Heart right ventricle (tissue), 16 donors: Measurements from ENCODE around the gene MGAT5. TPM values are rescaled to one million over a fixed set of nuclear protein-coding genes. Genes with fewer than 3 reads are reported as not detected.

Source experiments
- ATAC-seq, 8 donors: fragments of 200-7000 bp; cut with Tn5 transposase; one replicate each; pipeline ENCODE4 v1.9.1; 2020; ENCODE audit warnings: mild to moderate bottlenecking in 8 of 8, moderate library complexity in 8 of 8, moderate number of reproducible peaks in 1 of 8
- DNase-seq, 2 donors: peaks; one replicate each; pipeline ENCODE4 v3.0.0-alpha.2; 2020
- H3K27ac ChIP-seq, 10 donors: fragments of 200-600 bp; sonication (generic) in 2 of 10; one replicate each; pipeline versions ENCODE4 v1.5.0 to v1.8.0; 2020 to 2022; ENCODE audit warnings: mild to moderate bottlenecking in 3 of 10
- H3K27me3 ChIP-seq, 7 donors: fragments of 200-600 bp; one replicate each; pipeline ENCODE4 v1.8.0; 2021 to 2022; ENCODE audit warnings: mild to moderate bottlenecking in 2 of 7
- H3K36me3 ChIP-seq, 9 donors: fragments of 200-600 bp; sonication (generic) in 1 of 9; one replicate each; pipeline versions ENCODE4 v1.5.0 to v1.8.0; 2020 to 2022; ENCODE audit warnings: mild to moderate bottlenecking in 2 of 9
- H3K4me1 ChIP-seq, 9 donors: fragments of 200-600 bp; sonication (generic) in 1 of 9; one replicate each; pipeline versions ENCODE4 v1.5.0 to v1.8.0; 2020 to 2022; ENCODE audit warnings: mild to moderate bottlenecking in 4 of 9
- H3K4me3 ChIP-seq, 10 donors: fragments of 200-600 bp; sonication (generic) in 2 of 10; one replicate each; pipeline versions ENCODE4 v1.5.0 to v1.8.0; 2020 to 2022; ENCODE audit warnings: mild to moderate bottlenecking in 7 of 10, moderate library complexity in 2 of 10
- H3K9me3 ChIP-seq, 11 donors: fragments of 200-600 bp in 10 of 11; sonication (generic) in 2 of 11; one replicate each; pipeline versions ENCODE4 v1.5.0 to v1.8.0; 2013 to 2022; ENCODE audit warnings: mild to moderate bottlenecking in 2 of 11, control low read depth in 1 of 11, moderate library complexity in 1 of 11
- WGBS, 2 donors: extraction: QIAGEN DNeasy Blood & Tissue Kit; methylation state at CpG; one replicate each; pipeline ENCODE4 v1.1.7; 2013; ENCODE audit warnings: inconsistent platforms in 1 of 2; 5-methylcytosine and 5-hydroxymethylcytosine counted together
- intact Hi-C, 10 donors: fragments of 100-400 bp; cut with DNase I; formaldehyde crosslinking; loops; one replicate each; pipeline versions ENCODE4 v1.11.1 to v1.14.2; 2022
- polyA plus RNA-seq, 2 donors: library from polyadenylated mRNA; stranded (reverse); fragments of 200-250 nt; gene quantifications; one replicate each; pipeline ENCODE4 v1.2.3, GENCODE V29; 2013
- total RNA-seq, 10 donors: library from RNA; stranded (reverse); fragmentation: NEBNext Ultra II Directional in 3 of 10; extraction: Animal tissue kit (Norgen Biotek cat#: 25700) in 3 of 10; gene quantifications; one replicate each; pipeline versions ENCODE4 v1.2.1 to v1.2.4, GENCODE V29; 2021 to 2023
- TF ChIP-seq, protein P1 (sequence below), 9 donors: fragments of 200-600 bp; sonication (generic) in 2 of 9; IDR thresholded peaks; one replicate each; pipeline versions ENCODE4 v1.5.0 to v1.8.0; 2021 to 2022; ENCODE audit warnings: antibody characterized with exemption in 9 of 9, mild to moderate bottlenecking in 5 of 9, moderate library complexity in 1 of 9
- donor health status: Arrhythmogenic right ventricular cardiomyopathy.
- donor health status: ischemic (EF 13 %, LVEDD 7.1; RV severe dilation, severe dysfunction).
- donor health status: healthy with polysubstance abuse.
- donor health status: DM: no; HTN: yes; CAD: no.
- donor health status: DM: no; HTN: no; CAD: no.
- donor health status: ischemic (EF 25% LVEDD 6.9; RV normal size, moderate dysfunction).
- donor health status: ischemic (EF 25% LVEDD 5.7; RV mildly dilated, moderate dysfunction).
- donor health status: healthy.
- donor health status: DM: yes; HTN: yes; CAD: no.
- donor health status: Ischemic cardiomyopathy.
- donor health status: ischemic (EF 35%, LVEDD 5.7; RV mildly dilated, moderate dysfunction).
- donor health status: nonischemic (EF 11% LVEDD 7.7; RV severe dilation, severe dysfunction).
- donor health status: DM: yes; HTN: yes; CAD: no.
- donor health status: PGD.
- donor health status: ischemic (EF 29% LVEDD 5.4; RV normal size, mild dysfunction).
- donor health status: nonischemic (EF 23%, LVEDD 6.1; RV moderate dilation, normal function).

MGAT5 gene
- total and polyA plus RNA-seq, 12 donors, result 6.4 to 111 (median 92.2) TPM

- TF ChIP-seq, protein P1, sequence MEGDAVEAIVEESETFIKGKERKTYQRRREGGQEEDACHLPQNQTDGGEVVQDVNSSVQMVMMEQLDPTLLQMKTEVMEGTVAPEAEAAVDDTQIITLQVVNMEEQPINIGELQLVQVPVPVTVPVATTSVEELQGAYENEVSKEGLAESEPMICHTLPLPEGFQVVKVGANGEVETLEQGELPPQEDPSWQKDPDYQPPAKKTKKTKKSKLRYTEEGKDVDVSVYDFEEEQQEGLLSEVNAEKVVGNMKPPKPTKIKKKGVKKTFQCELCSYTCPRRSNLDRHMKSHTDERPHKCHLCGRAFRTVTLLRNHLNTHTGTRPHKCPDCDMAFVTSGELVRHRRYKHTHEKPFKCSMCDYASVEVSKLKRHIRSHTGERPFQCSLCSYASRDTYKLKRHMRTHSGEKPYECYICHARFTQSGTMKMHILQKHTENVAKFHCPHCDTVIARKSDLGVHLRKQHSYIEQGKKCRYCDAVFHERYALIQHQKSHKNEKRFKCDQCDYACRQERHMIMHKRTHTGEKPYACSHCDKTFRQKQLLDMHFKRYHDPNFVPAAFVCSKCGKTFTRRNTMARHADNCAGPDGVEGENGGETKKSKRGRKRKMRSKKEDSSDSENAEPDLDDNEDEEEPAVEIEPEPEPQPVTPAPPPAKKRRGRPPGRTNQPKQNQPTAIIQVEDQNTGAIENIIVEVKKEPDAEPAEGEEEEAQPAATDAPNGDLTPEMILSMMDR (IDR thresholded peaks at IDR 0.05), result no peak
- H3K27ac ChIP-seq, result no peak overlapping the region
- no peaks in the 10 kb centered on the region for H3K9me3 ChIP-seq
- no peaks in the 10 kb centered on the region for H3K27me3 ChIP-seq
- 88 to 89% methylated on average over 3 of the region's 3 CpGs for WGBS, 2 donors
- DNase-seq (no peak), ATAC-seq (no peak)
- intact Hi-C loops, result no loop called here
- peaks cover 0 to 38% (median 14%) of the 10 kb centered on the region in 9 donors for H3K4me1 ChIP-seq
- H3K36me3 ChIP-seq, result peaks cover 0 to 72% (median 0%) of the 10 kb centered on the region in 9 donors
- no peak overlapping the region for H3K4me3 ChIP-seq
These were observed 87.6 kb downstream of the MGAT5 start for GRCh38 chr2:134341476-134341875.

DNA sequence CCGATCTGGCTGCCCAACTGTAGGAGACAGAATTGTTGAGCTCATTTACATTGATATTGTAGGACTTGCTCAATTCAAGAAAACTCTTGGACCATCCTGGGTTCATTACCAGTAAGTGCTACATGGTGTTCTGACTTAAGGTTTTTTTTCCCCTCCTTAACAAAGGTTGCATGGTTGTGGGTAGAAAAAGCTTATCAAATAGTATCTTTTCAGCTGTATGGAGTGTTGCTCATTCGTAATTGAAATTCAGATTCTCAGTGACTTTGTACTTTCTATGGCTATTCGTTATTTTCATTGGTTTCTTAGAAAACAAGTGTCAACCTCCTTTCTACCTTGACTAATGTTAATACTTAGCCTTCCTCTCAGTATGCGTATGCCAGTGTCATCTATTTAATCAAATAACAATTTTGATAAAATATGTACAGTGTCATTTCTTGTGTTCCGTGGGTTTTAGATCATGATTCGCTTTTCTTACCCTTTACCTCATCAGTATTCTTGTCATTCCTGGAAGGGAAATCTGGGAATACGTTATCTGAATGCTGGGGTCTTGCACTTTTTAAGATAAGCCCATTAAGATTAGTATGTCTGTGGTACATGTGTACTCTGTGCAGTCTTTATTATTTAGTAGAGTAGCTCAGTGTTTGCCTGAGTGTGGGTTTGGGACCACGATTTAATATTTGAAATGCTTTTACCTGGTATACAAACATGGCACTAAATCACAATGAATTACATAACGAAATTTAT, 91.3 kb downstream of the MGAT5 start:
- Histone ChIP-seq H3K4me3 (no peak overlapping the region), H3K27ac (no peak overlapping the region), H3K36me3 (peaks cover 0 to 70% (median 0%) of the 10 kb centered on the region in 9 donors), H3K27me3 (no peaks in the 10 kb centered on the region), H3K9me3 (no peaks in the 10 kb centered on the region), H3K4me1 (peaks cover 0 to 14% (median 3%) of the 10 kb centered on the region in 9 donors)
- intact Hi-C loops, result no loop called here
- WGBS, 2 donors, result 86 to 90% methylated on average over 9 of the region's 9 CpGs
- ATAC-seq (no peak), DNase-seq (no peak)
- TF ChIP-seq, protein P1 (IDR thresholded peaks at IDR 0.05), result no peak

DNA sequence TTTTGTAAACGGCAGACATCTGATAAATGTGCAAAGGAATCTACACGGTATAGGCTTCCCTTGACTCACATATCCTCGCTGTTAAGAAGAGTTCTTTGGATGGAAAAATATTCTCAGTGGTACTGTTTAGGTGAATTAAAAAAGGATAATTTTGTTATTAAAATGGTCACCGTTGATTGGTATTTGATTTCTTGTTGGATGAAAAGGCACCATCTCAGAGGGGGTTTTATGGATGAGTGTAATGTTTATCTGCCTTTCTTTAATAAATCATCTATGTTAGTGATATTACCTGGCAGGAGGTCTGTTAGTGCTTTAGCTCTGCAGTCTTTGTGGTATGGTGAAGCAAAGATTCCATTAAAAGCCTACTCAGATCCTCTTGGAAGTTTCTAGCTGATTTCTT, 92.3 kb downstream of the MGAT5 start:
- WGBS, 2 donors, result 92 to 93% methylated on average over 4 of the region's 4 CpGs
- Histone ChIP-seq H3K9me3 (no peaks in the 10 kb centered on the region), H3K27ac (no peak overlapping the region), H3K4me3 (no peak overlapping the region), H3K36me3 (peaks cover 0 to 73% (median 0%) of the 10 kb centered on the region in 9 donors), H3K4me1 (peaks cover 0 to 11% (median 3%) of the 10 kb centered on the region in 9 donors), H3K27me3 (no peaks in the 10 kb centered on the region)
- no peak for ATAC-seq
- no peak for DNase-seq
- intact Hi-C loops, result no loop called here
- TF ChIP-seq, protein P1 (IDR thresholded peaks at IDR 0.05), result no peak

DNA sequence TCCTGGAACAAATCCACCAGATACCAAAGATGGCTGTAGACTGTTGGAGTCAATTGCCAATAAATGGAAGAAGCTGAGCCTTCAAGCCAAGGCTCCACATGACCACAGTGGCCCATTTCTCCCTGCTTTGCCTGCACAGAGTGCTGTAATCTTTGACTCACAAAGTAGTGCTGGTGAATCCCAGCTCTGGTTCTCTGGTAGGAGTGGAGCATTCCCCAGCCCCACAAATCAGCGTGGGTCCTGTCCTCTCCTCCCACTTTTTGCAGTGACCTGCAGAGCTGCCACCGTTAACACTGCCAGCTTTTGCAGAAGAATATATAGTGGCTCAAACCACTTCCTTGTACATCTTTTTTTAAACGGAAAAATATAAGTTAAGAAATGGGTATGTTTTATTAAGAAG, 93.9 kb downstream of the MGAT5 start:
- Histone ChIP-seq H3K36me3 (peaks cover 0 to 73% (median 0%) of the 10 kb centered on the region in 9 donors), H3K27ac (peak overlapping the region in 1 of 10 donors; percentile 19), H3K27me3 (no peaks in the 10 kb centered on the region), H3K9me3 (no peaks in the 10 kb centered on the region), H3K4me1 (peaks cover 0 to 11% (median 0%) of the 10 kb centered on the region in 9 donors), H3K4me3 (no peak overlapping the region)
- intact Hi-C loops, result no loop called here
- DNase-seq (no peak), ATAC-seq (no peak)
- TF ChIP-seq, protein P1 (IDR thresholded peaks at IDR 0.05), result no peak
- WGBS, 2 donors, result 41 to 69% methylated on average over 3 of the region's 3 CpGs
